ENCODE measurements around the gene TYW5.

DNA sequence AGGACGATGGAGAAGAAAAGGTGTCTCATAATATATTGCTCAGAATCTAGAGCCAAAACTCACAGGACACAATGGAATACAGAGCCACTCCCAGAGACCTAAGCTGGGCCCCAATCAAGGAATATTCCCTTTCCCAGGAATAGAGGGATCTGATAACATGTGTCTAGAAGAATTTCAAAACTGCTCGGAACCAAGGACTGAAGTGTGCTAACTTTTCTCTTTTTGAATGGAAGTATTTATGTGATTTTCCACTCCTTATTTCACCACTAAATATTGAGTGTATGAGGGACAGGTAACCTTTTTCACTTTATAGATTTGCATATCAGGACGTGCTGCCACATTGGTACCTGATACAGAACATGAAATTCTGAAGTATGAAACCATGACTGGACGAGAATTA, 53.3 kb downstream of the TYW5 start:
- TF ChIP-seq CTCF (IDR thresholded peaks at IDR 0.05) (no peak), ZFX (IDR thresholded peaks at IDR 0.05; ENCODE audit: borderline replicate concordance) (no peak)
